ENCODE results near the gene SYNE2.

GRCh38 chr14:63878792-63879191 lies 26.0 kb downstream of the SYNE2 start:
- TF ChIP-seq CTCF (IDR thresholded peaks at IDR 0.05; ENCODE audit: insufficient read depth, low read length) (no peak), GABPA (IDR thresholded peaks at IDR 0.05; ENCODE audit: low read depth) (no peak), POLR2AphosphoS5 (IDR thresholded peaks at IDR 0.05; ENCODE audit: low read depth) (no peak), SPI1 (IDR thresholded peaks at IDR 0.05; ENCODE audit: borderline replicate concordance, low read depth) (no peak), REST (IDR thresholded peaks at IDR 0.05; ENCODE audit: insufficient replicate concordance, low read depth) (no peak)

Data from HL-60 (cell line).